Left lung (tissue), 10 donors: ENCODE results near the gene OR2V2. TPM values are rescaled to one million over a fixed set of nuclear protein-coding genes. Genes with fewer than 3 reads are reported as not detected.
A peak's percentile ranks its signal among the peaks of the same experiment; 100 is the strongest.

ENCODE experiments used
- ATAC-seq: fragments of 200-7000 bp; cut with Tn5 transposase; one replicate; pipeline ENCODE4 v1.9.1; 2020; ENCODE audit warnings: moderate library complexity
- DNase-seq, 4 donors: peaks; one replicate each; pipeline ENCODE4 v3.0.0-alpha.2; 2013 to 2020
- H3K27ac ChIP-seq, 2 donors: fragments of 200-600 bp; sonication (generic) in 1 of 2; one replicate each; pipeline versions ENCODE4 v1.5.0 to v1.8.0; 2020 to 2021
- H3K27me3 ChIP-seq, 2 donors: fragments of 200-600 bp; sonication (generic) in 1 of 2; one replicate each; pipeline versions ENCODE4 v1.5.0 to v1.8.0; 2020 to 2021
- H3K36me3 ChIP-seq, 2 donors: fragments of 200-600 bp; sonication (generic) in 1 of 2; one replicate each; pipeline versions ENCODE4 v1.5.0 to v1.8.0; 2020 to 2021
- H3K4me1 ChIP-seq, 2 donors: fragments of 200-600 bp; one replicate each; pipeline ENCODE4 v1.8.0; 2021
- H3K4me3 ChIP-seq, 2 donors: fragments of 200-600 bp; sonication (generic) in 1 of 2; one replicate each; pipeline versions ENCODE4 v1.5.0 to v1.8.0; 2020 to 2021; ENCODE audit warnings: mild to moderate bottlenecking in 1 of 2
- H3K9me3 ChIP-seq, 2 donors: fragments of 200-600 bp; sonication (generic) in 1 of 2; one replicate each; pipeline versions ENCODE4 v1.5.0 to v1.8.0; 2020 to 2021
- intact Hi-C, 2 donors: fragments of 100-400 bp; cut with DNase I; formaldehyde crosslinking; loops; one replicate each; pipeline versions ENCODE4 v1.11.2 to v1.14.2; 2022
- polyA plus RNA-seq, 6 donors: library from polyadenylated mRNA; unstranded; fragments of 120-200 nt; gene quantifications; one replicate each; pipeline ENCODE4 v1.2.1, GENCODE V29; 2013; ENCODE audit not compliant: insufficient read length in 6 of 6
- total RNA-seq, 2 donors: library from RNA; stranded (reverse); fragmentation: NEBNext Ultra II Directional; extraction: Animal tissue kit (Norgen Biotek cat#: 25700); gene quantifications; one replicate each; pipeline ENCODE4 v1.2.1, GENCODE V29; 2021
- TF ChIP-seq, protein P1 (sequence below), 2 donors: fragments of 200-600 bp; sonication (generic) in 1 of 2; IDR thresholded peaks; one replicate each; pipeline versions ENCODE4 v1.5.0 to v1.8.0; 2021; ENCODE audit warnings: antibody characterized with exemption in 2 of 2
- donor health status: DM: no; HTN: yes; CAD: no.
- donor health status: DM: no; HTN: no; CAD: no.

The OR2V2 gene
- total and polyA plus RNA-seq, 8 donors, result 0.03 to 0.06 (median 0.04) TPM; not detected in 4

DNA sequence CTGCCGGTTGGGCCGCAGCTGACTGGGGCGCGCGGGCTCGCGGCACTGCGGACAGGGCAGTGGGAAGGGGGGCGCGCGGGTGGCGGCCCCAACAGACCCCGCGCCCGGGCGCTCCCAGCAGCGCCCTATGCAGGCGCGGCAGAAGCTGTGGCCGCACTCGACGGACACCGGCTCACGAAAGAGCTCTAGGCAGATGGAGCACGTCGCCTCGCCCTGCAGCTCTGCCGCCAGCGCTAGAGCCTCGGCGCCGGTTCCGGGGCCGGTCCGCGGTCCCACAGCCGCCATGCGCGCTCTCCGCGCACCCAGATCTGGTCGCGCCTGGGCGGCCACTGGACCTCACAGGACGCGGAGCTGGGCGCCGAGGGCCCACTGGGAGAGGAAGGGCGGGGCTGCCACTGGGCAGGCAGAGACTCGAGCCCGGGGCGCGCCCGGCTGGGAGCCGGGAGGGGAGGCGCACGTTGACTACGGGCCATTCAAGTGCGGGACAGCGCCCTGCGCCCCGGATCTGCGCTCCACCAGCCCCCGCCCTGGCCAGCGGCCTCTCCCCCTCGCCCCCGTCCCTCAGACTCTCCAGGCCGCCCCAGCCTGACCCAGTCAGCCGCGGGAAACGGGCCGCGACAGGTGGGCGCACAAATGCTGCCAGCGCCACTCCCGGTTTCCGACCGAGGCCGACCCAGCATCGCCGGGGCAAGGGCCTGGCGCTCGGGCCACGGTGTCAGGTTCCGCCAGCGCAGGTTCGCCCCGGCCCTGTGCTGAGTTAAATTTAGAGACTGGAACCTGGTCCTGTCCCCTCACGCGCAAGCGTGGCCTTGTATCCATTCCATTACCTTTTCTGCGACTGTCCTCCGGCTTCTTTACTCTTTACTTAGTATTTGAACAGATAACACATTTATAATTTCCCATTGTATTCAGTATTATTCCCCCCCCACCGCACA lies 57.7 kb downstream of the OR2V2 start, which contains the start of gene TRIM7:
Gene TRIM7 (minus strand): TSS at position 371 of the 935 bp plus-strand sequence. CDS start 86 bp downstream, at position 285.
- peak in 3 of 4 donors; percentile 16 to 92 (median 74) for DNase-seq
- Histone ChIP-seq H3K4me1 (peaks cover 19 to 52% of the 10 kb centered on the region in 2 donors), H3K9me3 (no peaks in the 10 kb centered on the region), H3K36me3 (no peaks in the 10 kb centered on the region), H3K27me3 (peaks cover 0 to 48% of the 10 kb centered on the region in 2 donors), H3K27ac (peak within 1 kb of the TSS; percentile 61 to 74), H3K4me3 (peak within 1 kb of the TSS; percentile 40 to 56)
- peak; percentile 45 for ATAC-seq
- intact Hi-C loops, result no loop called here
- TF ChIP-seq, protein P1, sequence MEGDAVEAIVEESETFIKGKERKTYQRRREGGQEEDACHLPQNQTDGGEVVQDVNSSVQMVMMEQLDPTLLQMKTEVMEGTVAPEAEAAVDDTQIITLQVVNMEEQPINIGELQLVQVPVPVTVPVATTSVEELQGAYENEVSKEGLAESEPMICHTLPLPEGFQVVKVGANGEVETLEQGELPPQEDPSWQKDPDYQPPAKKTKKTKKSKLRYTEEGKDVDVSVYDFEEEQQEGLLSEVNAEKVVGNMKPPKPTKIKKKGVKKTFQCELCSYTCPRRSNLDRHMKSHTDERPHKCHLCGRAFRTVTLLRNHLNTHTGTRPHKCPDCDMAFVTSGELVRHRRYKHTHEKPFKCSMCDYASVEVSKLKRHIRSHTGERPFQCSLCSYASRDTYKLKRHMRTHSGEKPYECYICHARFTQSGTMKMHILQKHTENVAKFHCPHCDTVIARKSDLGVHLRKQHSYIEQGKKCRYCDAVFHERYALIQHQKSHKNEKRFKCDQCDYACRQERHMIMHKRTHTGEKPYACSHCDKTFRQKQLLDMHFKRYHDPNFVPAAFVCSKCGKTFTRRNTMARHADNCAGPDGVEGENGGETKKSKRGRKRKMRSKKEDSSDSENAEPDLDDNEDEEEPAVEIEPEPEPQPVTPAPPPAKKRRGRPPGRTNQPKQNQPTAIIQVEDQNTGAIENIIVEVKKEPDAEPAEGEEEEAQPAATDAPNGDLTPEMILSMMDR (IDR thresholded peaks at IDR 0.05), result no peak

DNA sequence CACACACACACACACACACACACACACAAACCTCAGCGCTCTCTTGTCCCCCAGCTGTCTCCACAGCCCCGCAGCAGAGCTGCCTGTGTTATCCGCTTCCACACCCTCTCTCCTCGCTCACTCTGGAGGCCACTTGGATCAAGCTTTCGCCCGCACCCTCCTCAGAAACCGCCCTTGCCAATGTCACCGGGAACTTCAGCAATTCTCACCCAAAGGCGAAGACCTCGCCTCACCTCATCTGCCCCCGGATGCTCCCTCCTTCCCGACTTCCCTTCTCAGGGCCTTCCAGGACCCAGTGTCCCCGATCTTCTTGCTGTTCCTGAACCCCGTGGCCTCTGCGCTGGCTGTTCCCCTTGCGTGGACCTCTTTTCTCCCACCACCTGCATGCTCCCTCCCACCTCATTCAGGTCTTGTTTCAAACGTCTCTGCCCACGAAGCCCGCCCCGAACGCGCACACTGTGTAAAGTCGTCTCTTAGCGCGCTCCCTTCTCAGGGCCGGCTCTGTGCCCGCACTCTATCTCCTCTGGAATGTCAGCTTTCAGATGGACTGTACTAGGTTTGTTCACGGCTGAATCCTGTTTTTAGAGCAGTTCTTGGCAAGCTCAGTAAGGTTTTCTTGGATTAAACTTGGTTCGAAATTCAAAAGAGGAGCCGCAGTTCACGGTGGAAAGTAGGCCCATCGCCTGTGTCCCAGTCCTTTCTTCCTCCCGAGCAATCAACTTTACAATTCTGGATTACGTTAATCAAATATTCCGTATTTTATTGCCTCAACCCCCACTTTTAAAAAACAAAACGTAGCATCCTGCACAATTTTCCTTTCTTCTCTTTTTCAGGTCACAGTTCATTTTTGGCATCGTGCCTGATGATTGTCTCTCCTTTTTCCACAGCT lies 58.6 kb downstream of the OR2V2 start:
- Histone ChIP-seq H3K9me3 (no peaks in the 10 kb centered on the region), H3K27me3 (peaks cover 0 to 48% of the 10 kb centered on the region in 2 donors), H3K4me3 (peak overlapping the region; percentile 40 to 56), H3K27ac (peak overlapping the region in 1 of 2 donors; percentile 74), H3K36me3 (no peaks in the 10 kb centered on the region), H3K4me1 (peaks cover 19 to 52% of the 10 kb centered on the region in 2 donors)
- intact Hi-C loops, result no loop called here
- peak in 2 of 4 donors; percentile 35 to 45 for DNase-seq
- TF ChIP-seq, protein P1 (IDR thresholded peaks at IDR 0.05), result no peak
- ATAC-seq, result peak; percentile 7

DNA sequence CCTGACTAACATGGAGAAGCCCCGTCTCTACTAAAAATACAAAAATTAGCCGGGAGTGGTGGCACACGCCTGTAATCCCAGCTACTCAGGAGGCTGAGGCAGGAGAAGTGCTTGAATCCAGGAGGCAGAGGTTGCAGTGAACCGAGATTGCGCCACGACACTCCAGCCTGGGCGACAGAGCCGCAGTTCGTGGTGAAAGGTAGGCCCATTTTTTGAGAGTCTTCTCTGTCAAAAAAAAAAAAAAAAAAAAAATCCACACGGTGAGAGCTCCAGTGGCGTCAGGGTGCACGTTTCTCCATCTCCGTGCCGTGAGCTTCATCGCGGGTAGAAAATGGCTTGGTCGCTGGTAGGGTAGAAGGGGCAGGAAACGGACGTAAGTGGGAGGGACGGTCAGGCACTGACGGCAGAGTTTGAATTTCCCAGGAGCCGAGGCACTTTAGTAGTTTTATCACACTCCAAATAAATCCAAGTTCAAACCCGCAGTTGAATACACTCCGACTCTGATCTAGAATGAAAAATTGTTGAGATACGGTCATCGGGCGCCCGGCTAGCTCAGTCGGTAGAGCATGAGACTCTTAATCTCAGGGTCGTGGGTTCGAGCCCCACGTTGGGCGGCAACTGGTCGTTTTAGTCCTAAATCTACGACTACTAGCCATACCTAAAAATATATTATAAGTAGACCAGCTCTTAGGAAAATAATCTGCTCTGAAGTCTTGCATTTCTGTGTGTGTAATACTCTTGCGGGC lies 60.0 kb downstream of the OR2V2 start:
- TF ChIP-seq, protein P1 (IDR thresholded peaks at IDR 0.05), result no peak
- ATAC-seq (peak; percentile 46), DNase-seq (peak; percentile 74 to 85 (median 78))
- peak overlapping the region; percentile 40 to 56 for H3K4me3 ChIP-seq
- no peaks in the 10 kb centered on the region for H3K36me3 ChIP-seq
- intact Hi-C loops, result no loop called here
- peak overlapping the region; percentile 72 to 74 for H3K27ac ChIP-seq
- no peaks in the 10 kb centered on the region for H3K9me3 ChIP-seq
- H3K4me1 ChIP-seq, result peaks cover 19 to 52% of the 10 kb centered on the region in 2 donors
- peaks cover 0 to 48% of the 10 kb centered on the region in 2 donors for H3K27me3 ChIP-seq

DNA sequence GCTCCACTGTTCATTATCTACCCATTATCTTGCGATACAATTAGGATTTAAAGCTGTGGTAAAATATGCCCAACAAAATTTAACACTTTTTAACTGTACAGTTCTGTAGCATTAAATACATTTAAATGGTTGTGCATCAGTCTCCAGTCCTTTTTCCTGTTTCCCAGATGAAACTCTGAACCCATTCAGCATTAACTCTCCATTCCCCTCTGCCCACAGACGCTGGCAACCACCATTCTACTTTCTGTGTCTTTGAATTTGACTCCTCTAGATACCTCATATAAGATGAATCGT lies 60.5 kb downstream of the OR2V2 start:
- ATAC-seq, result no peak
- Histone ChIP-seq H3K27ac (peak overlapping the region; percentile 72 to 74), H3K36me3 (no peaks in the 10 kb centered on the region), H3K9me3 (no peaks in the 10 kb centered on the region), H3K4me3 (no peak overlapping the region), H3K27me3 (peaks cover 0 to 48% of the 10 kb centered on the region in 2 donors), H3K4me1 (peaks cover 19 to 48% of the 10 kb centered on the region in 2 donors)
- no peak for DNase-seq
- intact Hi-C loops, result no loop called here
- TF ChIP-seq, protein P1 (IDR thresholded peaks at IDR 0.05), result no peak

Other genes starting within 250 kb of the OR2V2 start
- 1 to 10 TPM in 1 of 2 donors, under 1 TPM in 1; 0.47 to 1.8 TPM for gene BTNL8, start 248.4 kb upstream of the OR2V2 start, total RNA-seq
- gene BTNL8, start 248.4 kb upstream of the OR2V2 start, polyA plus RNA-seq, result 1 to 10 TPM in 2 of 6 donors, under 1 TPM in 4; 0.48 to 1.1 (median 0.81) TPM
- under 1 TPM in 1 of 2 donors, not detected in 1; 0.42 TPM for gene BTNL3, start 158.7 kb upstream of the OR2V2 start, total RNA-seq
- gene BTNL3, start 158.7 kb upstream of the OR2V2 start, polyA plus RNA-seq, result under 1 TPM in 3 of 6 donors, not detected in 3; 0.08 to 0.31 (median 0.09) TPM
- gene BTNL9, start 107.3 kb upstream of the OR2V2 start, total RNA-seq, result 10 to 100 TPM; 15.9 to 56.1 TPM
- 10 to 100 TPM; 11.0 to 27.9 (median 17.7) TPM for gene BTNL9, start 107.3 kb upstream of the OR2V2 start, polyA plus RNA-seq
- gene OR2V1, start 16.4 kb upstream of the OR2V2 start, total RNA-seq, result not detected
- gene OR2V1, start 16.4 kb upstream of the OR2V2 start, polyA plus RNA-seq, result under 1 TPM in 2 of 6 donors, not detected in 4; 0.06 TPM
- 1 to 10 TPM; 4.3 to 5.7 TPM for gene TRIM7, start 57.6 kb downstream of the OR2V2 start, total RNA-seq
- under 1 TPM; 0.30 to 0.43 (median 0.39) TPM for gene TRIM7, start 57.6 kb downstream of the OR2V2 start, polyA plus RNA-seq
- 10 to 100 TPM; 24.2 to 24.5 TPM for gene TRIM41, start 75.7 kb downstream of the OR2V2 start, total RNA-seq
- gene TRIM41, start 75.7 kb downstream of the OR2V2 start, polyA plus RNA-seq, result 10 to 100 TPM; 24.9 to 27.6 (median 26.6) TPM
- 1,000 to 10,000 TPM; 1,244 to 1,308 TPM for gene RACK1, start 96.3 kb downstream of the OR2V2 start, total RNA-seq
- 1,000 to 10,000 TPM; 2,652 to 3,083 (median 2,991) TPM for gene RACK1, start 96.3 kb downstream of the OR2V2 start, polyA plus RNA-seq
- 10 to 100 TPM; 12.4 to 12.9 TPM for gene TRIM52, start 113.6 kb downstream of the OR2V2 start, total RNA-seq
- gene TRIM52, start 113.6 kb downstream of the OR2V2 start, polyA plus RNA-seq, result 10 to 100 TPM; 36.9 to 45.9 (median 40.3) TPM
- gene OR4F3, start 219.7 kb downstream of the OR2V2 start, total RNA-seq, result not detected
- gene OR4F3, start 219.7 kb downstream of the OR2V2 start, polyA plus RNA-seq, result under 1 TPM in 1 of 6 donors, not detected in 5; 0.18 TPM